Keratinocyte (primary cell): Measurements from ENCODE around the gene ADAM12. TPM values are rescaled to one million over a fixed set of nuclear protein-coding genes. Genes with fewer than 3 reads are reported as not detected.

Experiments
- DNase-seq: peaks from one replicate; pipeline ENCODE4 v3.0.0-alpha.2; 2011; ENCODE audit warnings: low read depth, missing footprints, low spot score
- FAIRE-seq: peaks from 2 replicates; lab custom pipeline; 2011; peaks lifted over from hg19 to GRCh38; lab: Jason Lieb, UNC
- H2AFZ ChIP-seq: 2 replicates; pipeline ENCODE4 v1.6.0; 2012; ENCODE audit warnings: low read length, control low read depth, inconsistent platforms; ENCODE audit not compliant: control insufficient read depth
- H3K27ac ChIP-seq: 2 replicates; pipeline ENCODE4 v1.5.1; 2011; ENCODE audit warnings: low read length; ENCODE audit not compliant: control insufficient read depth, insufficient read depth
- H3K27me3 ChIP-seq: 3 replicates; pipeline ENCODE4 v1.6.0; 2011; ENCODE audit warnings: low read length; ENCODE audit not compliant: control insufficient read depth, insufficient read depth; ENCODE audit errors: extremely low read depth
- H3K36me3 ChIP-seq, 2 experiments: 2 replicates in 1 of 2; 3 replicates in 1 of 2; pipeline ENCODE4 v1.5.1; 2011; ENCODE audit warnings: low read length in 2 of 2, mild to moderate bottlenecking in 1 of 2; ENCODE audit not compliant: control insufficient read depth in 2 of 2, insufficient read depth in 2 of 2; ENCODE audit errors: extremely low read depth in 1 of 2
- H3K4me1 ChIP-seq: 3 replicates; pipeline ENCODE4 v1.5.1; 2011; ENCODE audit warnings: low read length; ENCODE audit not compliant: control insufficient read depth, insufficient read depth; ENCODE audit errors: extremely low read depth
- H3K4me2 ChIP-seq: 3 replicates; pipeline ENCODE4 v1.6.0; 2011; ENCODE audit warnings: low read depth, low read length; ENCODE audit not compliant: control insufficient read depth, insufficient read depth; ENCODE audit errors: extremely low read depth
- H3K4me3 ChIP-seq, 3 experiments: fragments of 200-600 bp in 1 of 3; sonication (generic) in 1 of 3; 2 replicates in 2 of 3; 3 replicates in 1 of 3; pipeline ENCODE4 v1.5.1; 2011 to 2016; ENCODE audit warnings: low read length in 3 of 3, mild to moderate bottlenecking in 3 of 3, control low read depth in 2 of 3, inconsistent platforms in 1 of 3, low read depth in 1 of 3, mixed read lengths in 1 of 3, mixed run types in 1 of 3, moderate library complexity in 1 of 3; ENCODE audit not compliant: control insufficient read depth in 2 of 3, insufficient read depth in 2 of 3; ENCODE audit errors: extremely low read depth in 1 of 3
- H3K79me2 ChIP-seq: 2 replicates; pipeline ENCODE4 v1.6.0; 2012; ENCODE audit warnings: low read length; ENCODE audit not compliant: control insufficient read depth, insufficient read depth
- H3K9ac ChIP-seq: 3 replicates; pipeline ENCODE4 v1.6.0; 2011; ENCODE audit warnings: low read length; ENCODE audit not compliant: control insufficient read depth, insufficient read depth; ENCODE audit errors: extremely low read depth
- H3K9me1 ChIP-seq: 3 replicates; pipeline ENCODE4 v1.6.0; 2011; ENCODE audit warnings: low read length; ENCODE audit not compliant: control insufficient read depth, insufficient read depth; ENCODE audit errors: extremely low read depth
- H3K9me3 ChIP-seq: 2 replicates; pipeline ENCODE4 v1.5.1; 2012; ENCODE audit warnings: low read depth, low read length; ENCODE audit not compliant: control insufficient read depth
- H4K20me1 ChIP-seq: 3 replicates; pipeline ENCODE4 v1.6.0; 2011; ENCODE audit warnings: low read length; ENCODE audit not compliant: control insufficient read depth, insufficient read depth; ENCODE audit errors: extremely low read depth
- CTCF ChIP-seq, 3 experiments: IDR thresholded peaks in 1 of 3; conservative IDR thresholded peaks in 1 of 3; optimal IDR thresholded peaks in 1 of 3; 2 replicates in 2 of 3; 3 replicates in 1 of 3; pipeline versions ENCODE3 to v1.5.1; 2011; ENCODE audit warnings: low read length in 3 of 3, mild to moderate bottlenecking in 3 of 3, moderate library complexity in 2 of 3, control low read depth in 1 of 3, inconsistent platforms in 1 of 3; ENCODE audit not compliant: insufficient read depth in 2 of 3; ENCODE audit errors: extremely low read depth in 1 of 3
- EZH2 ChIP-seq: IDR thresholded peaks from one replicate; pipeline ENCODE4 v1.6.1; 2012; ENCODE audit warnings: inconsistent platforms, mild to moderate bottlenecking, low read length, moderate library complexity
- dilution Hi-C: fragments of 300-500 bp; cut with MboI; formaldehyde crosslinking; loops from one replicate; pipeline ENCODE4 v1.7.0; 2020; ENCODE audit warnings: low sequenced_read_pairs; ENCODE audit not compliant: extremely low pct_ligation_motif_present
- polyA plus RNA-seq, 5 experiments: library from polyadenylated mRNA; depleted of rRNA in 3 of 5; stranded (reverse) in 3 of 5; stranded (forward) in 1 of 5; unstranded in 1 of 5; fragments of >200 nt; gene quantifications; 1 replicate in 1 of 5; 2 replicates in 3 of 5; 3 replicates in 1 of 5; pipeline versions ENCODE4 v1.2.1 to v1.2.3, GENCODE V29; 2011 to 2012; ENCODE audit warnings: missing spikeins in 2 of 5, low read depth in 1 of 5, low replicate concordance in 1 of 5

The ADAM12 gene
- polyA plus RNA-seq, 1 donor (not counting 4 experiments of a cell fraction or from before 2014, with no cell fraction given) = 0.07 TPM

DNA sequence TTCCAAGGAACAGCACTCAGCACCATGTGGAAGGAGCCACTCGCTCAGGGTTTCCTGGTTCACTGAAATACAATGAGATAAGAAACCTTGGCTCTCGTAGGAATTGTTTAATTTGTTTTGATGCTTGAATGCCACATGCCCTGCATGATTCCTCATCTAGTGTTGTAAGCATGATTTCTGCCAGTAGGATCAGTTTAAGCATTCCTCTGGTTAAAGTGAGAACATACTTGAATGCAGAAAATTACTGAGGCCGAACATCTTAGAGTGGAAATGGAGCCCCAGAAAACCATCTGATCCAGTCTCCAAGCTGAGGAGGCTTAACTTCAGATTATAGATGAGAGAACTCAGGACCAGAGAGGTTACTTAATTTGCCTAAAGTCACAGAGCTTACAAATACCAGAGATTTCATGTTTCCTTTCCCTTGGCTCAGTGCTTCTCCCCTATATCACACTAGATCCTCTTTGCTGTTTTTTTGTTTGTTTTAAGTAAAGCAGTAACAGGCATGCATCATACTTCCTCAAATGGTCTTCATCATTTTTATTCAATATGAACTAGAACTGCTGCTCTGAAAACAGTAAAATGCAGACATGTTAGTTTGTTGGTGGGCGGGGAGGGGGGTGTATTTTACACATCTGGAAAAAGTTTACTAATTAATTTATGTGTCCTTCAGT is 125.1 kb downstream of the ADAM12 start:
- Histone ChIP-seq H3K79me2 (no peaks in the 10 kb centered on the region), H3K4me1 (no peaks in the 10 kb centered on the region), H3K27me3 (no peaks in the 10 kb centered on the region), H3K4me2 (no peak overlapping the region), H3K36me3 (no peaks in the 10 kb centered on the region), H2AFZ (no peak overlapping the region), H4K20me1 (no peaks in the 10 kb centered on the region), H3K9me3 (no peaks in the 10 kb centered on the region), H3K9ac (no peak overlapping the region), H3K4me3 (no peak overlapping the region), H3K9me1 (no peaks in the 10 kb centered on the region), H3K27ac (no peak overlapping the region)
- DNase-seq (no peak), FAIRE-seq (no peak)
- TF ChIP-seq EZH2 = no peak
- no peak for TF ChIP-seq CTCF (optimal IDR thresholded peaks at IDR 0.05 in 1 of 3, IDR thresholded peaks at IDR 0.05 in 1 of 3, conservative IDR thresholded peaks at IDR 0.05 in 1 of 3; ENCODE audit: extremely low read depth in 1 of 3, insufficient read depth in 2 of 3, low read length in 3 of 3)
- dilution Hi-C loops = no loop called here

DNA sequence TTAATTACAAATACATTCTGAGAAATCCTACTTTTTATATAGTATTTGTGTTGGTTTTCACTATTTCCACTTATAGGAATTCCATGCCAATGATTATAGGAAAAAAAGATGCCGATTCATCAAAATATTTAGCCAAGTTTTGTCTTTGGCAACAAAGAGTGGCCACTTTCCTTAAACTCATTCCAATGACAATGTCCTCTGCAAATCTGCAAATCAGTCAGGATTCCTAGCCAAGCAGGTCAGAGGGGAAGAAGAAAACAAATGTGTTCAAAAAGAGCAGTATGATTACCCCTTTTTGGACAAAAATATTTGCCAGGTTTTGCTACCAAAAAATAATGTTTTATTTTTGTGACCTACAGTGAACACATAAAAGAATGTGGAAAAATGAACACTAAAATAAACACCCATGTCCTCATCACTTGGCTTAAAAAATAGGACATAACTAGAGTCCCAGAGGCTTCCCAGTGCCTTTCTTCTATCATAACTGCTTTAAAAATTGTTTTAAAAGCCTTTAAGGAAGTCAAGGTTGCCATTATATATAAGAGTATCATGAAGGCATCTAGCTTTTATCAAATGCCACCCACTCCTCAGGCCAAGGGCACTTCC is 125.9 kb downstream of the ADAM12 start:
- H3K9me1 ChIP-seq = no peaks in the 10 kb centered on the region
- H3K27ac ChIP-seq = no peak overlapping the region
- no peak overlapping the region for H3K4me2 ChIP-seq
- H3K27me3 ChIP-seq = no peaks in the 10 kb centered on the region
- H3K4me3 ChIP-seq = no peak overlapping the region
- no peak overlapping the region for H3K9ac ChIP-seq
- no peaks in the 10 kb centered on the region for H4K20me1 ChIP-seq
- no peaks in the 10 kb centered on the region for H3K4me1 ChIP-seq
- dilution Hi-C loops = no loop called here
- H3K36me3 ChIP-seq = no peaks in the 10 kb centered on the region
- no peak overlapping the region for H2AFZ ChIP-seq
- no peak for TF ChIP-seq CTCF (optimal IDR thresholded peaks at IDR 0.05 in 1 of 3, IDR thresholded peaks at IDR 0.05 in 1 of 3, conservative IDR thresholded peaks at IDR 0.05 in 1 of 3; ENCODE audit: extremely low read depth in 1 of 3, insufficient read depth in 2 of 3, low read length in 3 of 3)
- no peak for TF ChIP-seq EZH2
- FAIRE-seq = no peak
- H3K9me3 ChIP-seq = no peaks in the 10 kb centered on the region
- no peaks in the 10 kb centered on the region for H3K79me2 ChIP-seq
- no peak for DNase-seq
